KMS-11 (cell line): ENCODE data around the gene SPAG6.

Experiments
- H2AFZ ChIP-seq: fragments of 200-600 bp; sonication (generic); 2 replicates; pipeline ENCODE4 v1.6.1; 2016; ENCODE audit warnings: antibody characterized with exemption, mixed run types, low read depth
- H3K27ac ChIP-seq: fragments of 200-600 bp; sonication (generic); 2 replicates; pipeline ENCODE4 v1.6.1; 2016; ENCODE audit warnings: mild to moderate bottlenecking, mixed run types
- H3K27me3 ChIP-seq: fragments of 200-600 bp; sonication (generic); 2 replicates; pipeline ENCODE4 v1.6.1; 2017; ENCODE audit warnings: mild to moderate bottlenecking, low read depth, mixed run types, moderate library complexity; ENCODE audit not compliant: insufficient read depth
- H3K36me3 ChIP-seq: fragments of 200-600 bp; sonication (generic); 2 replicates; pipeline ENCODE4 v1.6.1; 2017; ENCODE audit warnings: mild to moderate bottlenecking, mixed run types; ENCODE audit not compliant: insufficient read depth
- H3K4me1 ChIP-seq: fragments of 200-600 bp; sonication (generic); 2 replicates; pipeline ENCODE4 v1.6.1; 2016; ENCODE audit warnings: mild to moderate bottlenecking, low read depth, mixed run types; ENCODE audit not compliant: poor library complexity, severe bottlenecking
- H3K4me2 ChIP-seq: fragments of 200-600 bp; sonication (generic); 2 replicates; pipeline ENCODE4 v1.7.0; 2016; ENCODE audit warnings: mild to moderate bottlenecking, mixed run types
- H3K4me3 ChIP-seq: fragments of 200-600 bp; sonication (generic); IDR thresholded peaks from 2 replicates; pipeline ENCODE4 v1.6.1; 2017; ENCODE audit warnings: low read depth, low read length, mixed read lengths; ENCODE audit not compliant: insufficient read depth
- H3K79me2 ChIP-seq: fragments of 200-600 bp; sonication (generic); 2 replicates; pipeline ENCODE4 v1.6.1; 2016; ENCODE audit warnings: low read depth, mixed run types; ENCODE audit not compliant: insufficient read depth
- H3K9ac ChIP-seq: fragments of 200-600 bp; sonication (generic); 2 replicates; pipeline ENCODE4 v1.6.1; 2016; ENCODE audit warnings: mild to moderate bottlenecking, mixed run types
- H4K20me1 ChIP-seq: fragments of 200-600 bp; sonication (generic); 2 replicates; pipeline ENCODE4 v1.6.1; 2016; ENCODE audit warnings: mild to moderate bottlenecking, mixed run types; ENCODE audit not compliant: insufficient read depth
- CTCF ChIP-seq: fragments of 200-600 bp; sonication (generic); conservative IDR thresholded peaks from 2 replicates; pipeline ENCODE4 v1.6.1; 2017; ENCODE audit warnings: low read depth, mild to moderate bottlenecking, antibody characterized with exemption, low read length, moderate library complexity, mixed read lengths

Gene SPAG6

GRCh38 chr10:22326145-22326702 is 19.1 kb upstream of the SPAG6 start:
- H2AFZ ChIP-seq, result peak overlapping the region; percentile 11; the same call in 1 of the 2 replicates
- H3K9ac ChIP-seq, result peak overlapping the region; percentile 85
- peaks cover 89% of the 10 kb centered on the region for H3K79me2 ChIP-seq
- H3K27me3 ChIP-seq, result peaks cover 17% of the 10 kb centered on the region
- H3K4me2 ChIP-seq, result peak overlapping the region; percentile 69
- peak overlapping the region; percentile 89 for H3K27ac ChIP-seq
- no peaks in the 10 kb centered on the region for H4K20me1 ChIP-seq
- no peak for TF ChIP-seq CTCF
- peaks cover 61% of the 10 kb centered on the region for H3K4me1 ChIP-seq
- no peak overlapping the region for H3K4me3 ChIP-seq
- H3K36me3 ChIP-seq, result peaks cover 35% of the 10 kb centered on the region

- Histone ChIP-seq H3K4me1 (peaks cover 62% of the 10 kb centered on the region), H3K9ac (peak overlapping the region; percentile 85; the same call in 1 of the 2 replicates), H3K4me3 (no peak overlapping the region), H2AFZ (no peak overlapping the region), H3K36me3 (peaks cover 40% of the 10 kb centered on the region), H3K27me3 (no peaks in the 10 kb centered on the region), H4K20me1 (no peaks in the 10 kb centered on the region), H3K4me2 (peak overlapping the region; percentile 69), H3K27ac (peak overlapping the region; percentile 89; the same call in 1 of the 2 replicates), H3K79me2 (peaks cover 79% of the 10 kb centered on the region)
- no peak for TF ChIP-seq CTCF
Measured at GRCh38 chr10:22329150-22329549, 16.1 kb upstream of the SPAG6 start.

- H3K36me3 ChIP-seq, result peaks cover 39% of the 10 kb centered on the region
- H3K79me2 ChIP-seq, result peaks cover 62% of the 10 kb centered on the region
- H3K27ac ChIP-seq, result peak overlapping the region; percentile 89; the same call in 1 of the 2 replicates
- peaks cover 49% of the 10 kb centered on the region for H3K4me1 ChIP-seq
- H3K27me3 ChIP-seq, result no peaks in the 10 kb centered on the region
- no peak overlapping the region for H2AFZ ChIP-seq
- TF ChIP-seq CTCF, result no peak
- H3K9ac ChIP-seq, result no peak overlapping the region
- H3K4me3 ChIP-seq, result no peak overlapping the region
- H3K4me2 ChIP-seq, result no peak overlapping the region
- H4K20me1 ChIP-seq, result no peaks in the 10 kb centered on the region
Measured at GRCh38 chr10:22332116-22332692, 13.1 kb upstream of the SPAG6 start.

- TF ChIP-seq CTCF, result no peak
- H3K27ac ChIP-seq, result no peak overlapping the region
- H2AFZ ChIP-seq, result no peak overlapping the region
- H3K4me2 ChIP-seq, result no peak overlapping the region
- peaks cover 38% of the 10 kb centered on the region for H3K4me1 ChIP-seq
- H3K9ac ChIP-seq, result no peak overlapping the region
- H4K20me1 ChIP-seq, result no peaks in the 10 kb centered on the region
- H3K36me3 ChIP-seq, result peaks cover 31% of the 10 kb centered on the region
- H3K4me3 ChIP-seq, result no peak overlapping the region
- H3K79me2 ChIP-seq, result peaks cover 58% of the 10 kb centered on the region
- H3K27me3 ChIP-seq, result no peaks in the 10 kb centered on the region
Measured at GRCh38 chr10:22333167-22333974, 11.9 kb upstream of the SPAG6 start.
